ENCODE measurements around the gene CHRNA4. TPM values are rescaled to one million over a fixed set of nuclear protein-coding genes. Genes with fewer than 3 reads are reported as not detected.

The CHRNA4 gene
- polyA plus RNA-seq, 1 donor (not counting 4 experiments of a cell fraction or from before 2014, with no cell fraction given) = not detected

- DNase-seq (ENCODE audit: low read depth, low spot score) (no peak), FAIRE-seq (no peak)
- Histone ChIP-seq H3K27me3 (ENCODE audit: control insufficient read depth, extremely low read depth, insufficient read depth, low read length) (peaks cover 13% of the 10 kb centered on the region), H2AFZ (ENCODE audit: control insufficient read depth, low read length) (no peak overlapping the region), H3K79me2 (ENCODE audit: control insufficient read depth, insufficient read depth, low read length) (no peaks in the 10 kb centered on the region), H3K36me3 (ENCODE audit: control insufficient read depth in 2 of 2, extremely low read depth in 1 of 2, insufficient read depth in 2 of 2, low read length in 2 of 2) (no peaks in the 10 kb centered on the region), H3K9me3 (ENCODE audit: control insufficient read depth, low read depth, low read length) (peaks cover 14% of the 10 kb centered on the region), H3K9ac (ENCODE audit: control insufficient read depth, extremely low read depth, insufficient read depth, low read length) (no peak overlapping the region), H4K20me1 (ENCODE audit: control insufficient read depth, extremely low read depth, insufficient read depth, low read length) (no peaks in the 10 kb centered on the region), H3K27ac (ENCODE audit: control insufficient read depth, insufficient read depth, low read length) (no peak overlapping the region), H3K4me1 (ENCODE audit: control insufficient read depth, extremely low read depth, insufficient read depth, low read length) (no peaks in the 10 kb centered on the region), H3K4me2 (ENCODE audit: control insufficient read depth, extremely low read depth, insufficient read depth, low read depth, low read length) (no peak overlapping the region), H3K4me3 (ENCODE audit: control insufficient read depth in 2 of 3, extremely low read depth in 1 of 3, insufficient read depth in 2 of 3, low read depth in 1 of 3, low read length in 3 of 3) (no peak overlapping the region), H3K9me1 (ENCODE audit: control insufficient read depth, extremely low read depth, insufficient read depth, low read length) (no peaks in the 10 kb centered on the region)
- dilution Hi-C loops (cut with MboI; ENCODE audit: extremely low pct_ligation_motif_present, low sequenced_read_pairs) = no loop called here
- TF ChIP-seq EZH2 (IDR thresholded peaks at IDR 0.05; ENCODE audit: low read length) (no peak), CTCF (optimal IDR thresholded peaks at IDR 0.05 in 1 of 3, IDR thresholded peaks at IDR 0.05 in 1 of 3, conservative IDR thresholded peaks at IDR 0.05 in 1 of 3; ENCODE audit: extremely low read depth in 1 of 3, insufficient read depth in 2 of 3, low read length in 3 of 3) (no peak)
Measured at GRCh38 chr20:63354636-63355350, 6.4 kb downstream of the CHRNA4 start.

- H3K27ac ChIP-seq (ENCODE audit: control insufficient read depth, insufficient read depth, low read length) = no peak overlapping the region
- no peak overlapping the region for H3K4me3 ChIP-seq (ENCODE audit: control insufficient read depth in 2 of 3, extremely low read depth in 1 of 3, insufficient read depth in 2 of 3, low read depth in 1 of 3, low read length in 3 of 3)
- H3K79me2 ChIP-seq (ENCODE audit: control insufficient read depth, insufficient read depth, low read length) = no peaks in the 10 kb centered on the region
- no peak for FAIRE-seq
- no peak overlapping the region for H3K4me2 ChIP-seq (ENCODE audit: control insufficient read depth, extremely low read depth, insufficient read depth, low read depth, low read length)
- dilution Hi-C loops (cut with MboI; ENCODE audit: extremely low pct_ligation_motif_present, low sequenced_read_pairs) = no loop called here
- H3K4me1 ChIP-seq (ENCODE audit: control insufficient read depth, extremely low read depth, insufficient read depth, low read length) = no peaks in the 10 kb centered on the region
- H3K9ac ChIP-seq (ENCODE audit: control insufficient read depth, extremely low read depth, insufficient read depth, low read length) = no peak overlapping the region
- peaks cover under 1% of the 10 kb centered on the region for H3K27me3 ChIP-seq (ENCODE audit: control insufficient read depth, extremely low read depth, insufficient read depth, low read length)
- H4K20me1 ChIP-seq (ENCODE audit: control insufficient read depth, extremely low read depth, insufficient read depth, low read length) = no peaks in the 10 kb centered on the region
- H2AFZ ChIP-seq (ENCODE audit: control insufficient read depth, low read length) = no peak overlapping the region
- H3K9me3 ChIP-seq (ENCODE audit: control insufficient read depth, low read depth, low read length) = peaks cover 14% of the 10 kb centered on the region
- H3K9me1 ChIP-seq (ENCODE audit: control insufficient read depth, extremely low read depth, insufficient read depth, low read length) = no peaks in the 10 kb centered on the region
- TF ChIP-seq EZH2 (IDR thresholded peaks at IDR 0.05; ENCODE audit: low read length) = no peak
- no peak for TF ChIP-seq CTCF (optimal IDR thresholded peaks at IDR 0.05 in 1 of 3, IDR thresholded peaks at IDR 0.05 in 1 of 3, conservative IDR thresholded peaks at IDR 0.05 in 1 of 3; ENCODE audit: extremely low read depth in 1 of 3, insufficient read depth in 2 of 3, low read length in 3 of 3)
- no peak for DNase-seq (ENCODE audit: low read depth, low spot score)
- H3K36me3 ChIP-seq (ENCODE audit: control insufficient read depth in 2 of 2, extremely low read depth in 1 of 2, insufficient read depth in 2 of 2, low read length in 2 of 2) = no peaks in the 10 kb centered on the region
Measured at GRCh38 chr20:63352811-63353221, 8.3 kb downstream of the CHRNA4 start.
